DMS 273 treated with DMSO at 0.1 percent for 48 hours (cell line): ENCODE data around the gene RASGRP4.
"Not testable (repeated sequence)": the region's sequence is repeated elsewhere in the genome, so short reads cannot be mapped to it uniquely, and the experiment has no call there.

Experiments used
- DNase-seq: peaks from one replicate; lab custom pipeline; 2025; lab: John Stamatoyannopoulos, UW

The RASGRP4 gene

DNA sequence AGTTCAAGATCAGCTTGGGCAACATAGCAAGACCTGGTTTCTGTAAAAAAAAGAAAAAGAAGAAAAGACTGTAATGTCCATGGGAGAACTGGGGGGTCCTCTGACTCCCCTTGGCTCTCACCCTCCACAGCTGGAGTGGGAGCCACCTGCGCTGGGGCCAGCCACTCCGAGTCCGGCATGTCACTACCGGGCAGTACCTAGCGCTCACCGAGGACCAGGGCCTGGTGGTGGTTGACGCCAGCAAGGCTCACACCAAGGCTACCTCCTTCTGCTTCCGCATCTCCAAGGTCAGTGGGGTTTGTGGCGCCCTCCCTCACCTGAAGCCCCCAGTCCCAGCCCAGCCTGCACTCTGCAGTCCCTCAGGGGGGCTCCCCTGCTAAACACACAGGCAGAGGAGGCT, 22.2 kb upstream of the RASGRP4 start:
- no peak for DNase-seq

DNA sequence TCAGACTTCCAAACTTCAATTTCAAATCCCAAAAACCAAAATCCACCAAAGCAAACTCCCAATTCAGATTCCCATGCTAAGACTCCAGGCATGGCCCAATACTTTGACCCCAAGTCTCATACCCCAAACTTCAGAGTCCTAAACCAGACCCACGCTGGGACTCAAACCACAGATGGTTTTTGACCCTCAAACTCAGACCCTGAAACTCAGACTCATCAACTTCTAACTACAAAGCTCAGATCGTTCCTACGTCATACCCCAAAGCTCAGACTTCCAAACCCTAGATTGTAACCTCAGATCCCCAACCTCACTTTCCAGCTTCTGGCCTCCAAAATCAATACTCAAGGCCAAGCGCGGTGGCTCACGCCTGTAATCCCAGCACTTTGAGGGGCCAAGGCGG, 19.3 kb upstream of the RASGRP4 start:
- DNase-seq = no peak

DNA sequence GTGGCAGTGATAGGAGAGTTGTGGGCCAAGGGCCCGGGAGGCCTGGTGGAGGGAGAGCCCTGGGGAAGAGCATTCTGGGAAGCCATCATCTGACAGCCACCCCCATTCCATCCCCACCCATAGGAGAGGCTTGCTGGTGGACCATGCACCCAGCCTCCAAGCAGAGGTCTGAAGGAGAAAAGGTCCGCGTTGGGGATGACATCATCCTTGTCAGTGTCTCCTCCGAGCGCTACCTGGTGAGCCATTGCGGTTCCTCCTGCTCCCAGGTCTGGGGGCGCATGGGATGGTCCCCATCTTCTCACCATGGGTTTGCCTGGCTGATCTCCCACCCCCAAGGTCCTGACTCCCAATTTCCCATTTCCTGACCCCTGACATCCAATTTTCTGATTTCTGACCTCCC, 18.0 kb upstream of the RASGRP4 start:
- no peak for DNase-seq

DNA sequence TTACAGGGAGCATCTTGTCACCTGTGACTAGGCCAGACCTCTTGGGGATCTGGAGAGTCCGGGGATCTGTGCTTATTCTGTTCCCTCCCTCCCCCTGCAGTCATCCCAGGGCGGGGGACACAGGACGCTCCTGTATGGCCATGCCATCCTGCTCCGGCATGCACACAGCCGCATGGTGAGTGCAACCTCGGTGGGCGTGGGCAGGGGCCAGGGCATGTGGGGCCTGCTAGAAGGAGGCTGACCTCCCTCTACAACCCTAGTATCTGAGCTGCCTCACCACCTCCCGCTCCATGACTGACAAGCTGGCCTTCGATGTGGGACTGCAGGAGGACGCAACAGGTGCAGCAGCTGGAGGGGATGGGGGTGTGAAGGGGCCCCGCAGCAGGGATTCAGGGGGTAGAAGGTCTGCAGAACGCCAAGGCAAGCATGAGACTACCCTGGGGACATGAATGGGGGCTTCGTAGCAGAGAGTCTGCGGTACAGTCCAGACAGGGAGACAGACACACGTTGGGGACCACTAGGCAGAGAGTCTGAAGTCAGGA, 17.5 kb upstream of the RASGRP4 start:
- no peak for DNase-seq

DNA sequence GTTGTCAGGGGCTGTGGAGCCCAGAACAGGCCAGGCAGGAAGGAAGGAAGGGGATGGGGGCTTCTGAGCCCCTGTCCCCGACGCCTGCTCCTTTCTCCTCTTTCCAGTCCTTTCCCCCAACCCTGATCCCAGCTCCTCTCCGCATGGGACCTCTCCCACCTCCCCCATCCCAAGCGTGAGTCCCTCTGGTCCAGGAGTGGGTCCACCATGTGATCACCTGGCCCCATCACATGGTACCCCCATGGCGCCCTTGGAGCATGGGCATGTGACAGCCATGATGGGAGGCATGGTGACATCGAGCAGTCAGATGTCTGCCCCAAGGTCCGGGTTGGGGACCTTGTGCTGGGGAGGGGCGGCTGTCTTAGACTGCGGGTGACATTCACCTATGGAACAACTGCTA, 16.7 kb upstream of the RASGRP4 start:
- DNase-seq = no peak

DNA sequence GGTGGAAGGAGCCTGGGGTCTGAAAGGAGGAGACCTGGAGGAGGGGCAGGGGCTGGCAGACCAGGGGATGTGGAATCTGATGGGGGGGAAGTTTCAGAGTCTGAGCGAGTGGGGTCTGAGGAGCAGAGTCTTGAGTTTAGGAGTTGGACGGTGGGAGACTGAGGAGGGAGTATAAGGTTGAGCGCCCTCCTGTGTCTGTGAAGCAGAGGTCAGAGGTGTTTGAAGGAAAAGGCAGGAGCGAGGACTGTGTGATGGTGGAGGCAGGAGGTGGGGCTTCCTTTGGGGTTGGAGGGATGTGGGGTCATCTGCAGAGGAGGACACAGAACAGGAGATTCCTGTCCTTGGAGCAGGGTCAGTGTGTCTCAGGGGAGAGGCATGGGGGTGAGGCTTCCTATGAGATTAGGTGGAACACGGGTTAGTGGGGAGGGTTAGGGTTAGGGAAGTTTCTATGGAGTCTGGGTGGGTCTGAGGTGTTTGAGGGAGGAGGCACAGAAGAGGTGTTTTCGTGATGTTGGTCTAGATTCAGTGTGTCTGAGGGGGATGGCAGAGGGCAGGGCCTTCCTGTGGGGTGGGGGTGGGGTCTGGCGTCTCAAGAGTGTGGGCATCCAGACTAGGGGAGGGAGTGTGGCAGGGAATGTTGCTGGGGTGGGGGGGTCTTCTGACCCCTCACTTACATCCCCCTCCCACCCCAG, 15.8 kb upstream of the RASGRP4 start:
- DNase-seq = no peak

DNA sequence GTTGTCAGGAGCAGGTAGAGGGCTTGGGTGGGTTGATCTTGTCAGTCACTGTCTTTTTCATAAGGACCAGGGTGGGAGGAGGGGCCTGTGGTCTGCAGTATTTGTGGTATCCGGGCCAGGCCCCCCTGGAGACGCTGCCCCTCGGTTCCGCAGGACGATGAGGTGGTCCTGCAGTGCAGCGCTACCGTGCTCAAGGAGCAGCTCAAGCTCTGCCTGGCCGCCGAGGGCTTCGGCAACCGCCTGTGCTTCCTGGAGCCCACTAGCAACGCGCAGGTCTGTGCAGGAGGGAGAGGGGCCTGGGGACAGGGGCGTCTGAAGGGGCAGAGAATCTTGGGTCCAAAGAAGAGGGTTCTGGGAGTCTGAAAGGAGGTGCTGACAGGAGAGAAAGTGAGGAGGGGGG, 14.6 kb upstream of the RASGRP4 start:
- no peak for DNase-seq

DNA sequence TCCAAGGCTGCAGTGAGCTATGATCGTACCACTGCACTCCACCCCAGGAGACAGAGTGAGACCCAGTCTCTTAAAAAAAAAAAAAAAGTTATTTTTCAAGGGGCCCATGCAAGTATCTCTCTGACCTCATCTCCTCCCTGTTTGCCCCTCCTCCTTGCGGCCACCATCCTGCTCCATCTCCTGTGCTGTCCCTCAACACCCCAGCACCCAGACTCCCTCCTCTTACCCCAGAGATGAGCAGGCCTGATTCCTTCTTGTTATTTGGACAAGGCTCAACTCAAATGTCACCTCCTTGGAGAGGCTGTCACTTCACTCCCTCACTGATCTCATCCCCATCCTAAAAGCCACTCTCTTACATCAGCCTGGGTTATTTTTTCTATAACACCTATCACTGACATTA, 11.9 kb upstream of the RASGRP4 start:
- DNase-seq = no peak

DNA sequence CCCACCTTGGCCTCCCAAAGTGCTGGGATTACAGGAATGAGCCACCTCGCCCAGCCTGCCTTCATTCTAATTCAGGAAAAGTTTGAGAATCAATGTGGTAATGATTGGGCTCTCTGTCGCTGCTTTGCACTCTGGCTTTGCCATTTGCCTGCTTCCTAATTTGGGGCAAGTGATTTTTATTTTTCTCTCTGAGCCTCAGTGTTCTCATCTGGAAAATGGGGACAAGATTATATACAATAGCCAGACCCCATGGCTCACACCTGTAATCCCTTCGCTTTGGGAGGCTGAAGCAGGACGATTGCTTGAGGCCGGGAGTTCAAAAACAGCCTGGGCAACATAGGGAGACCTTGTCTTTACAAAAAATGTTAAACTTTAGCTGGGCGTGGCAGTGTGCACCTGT, 11.3 kb upstream of the RASGRP4 start:
- DNase-seq = no peak

DNA sequence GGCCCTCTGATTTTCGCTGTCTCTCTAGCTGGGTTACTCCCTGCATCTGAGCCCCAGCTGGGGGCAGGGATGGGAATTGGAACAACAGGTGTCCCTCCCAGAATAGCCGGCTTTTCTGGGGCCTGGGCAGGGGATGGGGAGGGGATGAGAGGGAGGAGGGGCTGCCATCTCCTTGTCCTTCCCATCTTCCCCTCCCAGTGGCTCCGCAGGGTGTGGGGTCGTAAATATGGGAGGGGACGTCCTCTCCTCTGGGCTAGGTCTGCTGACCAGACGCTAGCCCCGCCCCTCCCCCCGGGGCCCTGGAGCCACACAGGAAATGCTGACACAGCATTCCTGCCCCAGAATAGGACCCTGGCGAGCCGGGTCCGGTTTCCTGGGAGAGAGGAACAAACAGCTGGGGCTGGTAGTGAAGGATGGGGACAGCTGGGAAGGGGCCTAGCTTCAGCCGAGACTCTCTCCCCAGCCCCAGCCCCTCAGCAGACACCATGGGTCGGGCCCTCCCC, 8.6 kb upstream of the RASGRP4 start:
- no peak for DNase-seq

DNA sequence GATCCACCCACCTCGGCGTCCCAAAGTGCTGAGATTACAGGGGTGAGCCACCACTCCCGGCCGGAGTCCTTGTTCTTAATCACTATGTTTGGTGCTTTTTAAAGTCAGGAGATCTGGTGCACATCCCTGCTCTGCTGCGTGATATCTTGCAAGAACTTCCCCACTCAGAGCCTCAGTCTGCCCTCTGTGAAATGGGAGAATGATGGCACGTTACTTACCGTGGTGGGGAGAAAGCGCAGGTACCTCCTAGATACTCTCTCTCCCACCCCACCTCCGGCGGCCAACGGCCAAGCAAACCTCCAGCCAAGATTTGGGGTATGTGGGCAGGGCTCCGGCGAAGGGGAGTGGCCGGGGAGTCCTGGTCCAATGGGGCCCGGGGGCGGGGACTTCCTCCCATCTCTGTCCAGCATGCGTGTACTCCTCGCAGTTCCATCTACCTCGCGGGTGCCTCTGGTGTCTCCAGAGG, 7.3 kb upstream of the RASGRP4 start, which contains the start of gene RYR1:
TSS of gene RYR1 (plus strand) at position 424 of the 466 bp plus-strand sequence. CDS start 139 bp downstream, outside the sequence.
- DNase-seq = no peak

DNA sequence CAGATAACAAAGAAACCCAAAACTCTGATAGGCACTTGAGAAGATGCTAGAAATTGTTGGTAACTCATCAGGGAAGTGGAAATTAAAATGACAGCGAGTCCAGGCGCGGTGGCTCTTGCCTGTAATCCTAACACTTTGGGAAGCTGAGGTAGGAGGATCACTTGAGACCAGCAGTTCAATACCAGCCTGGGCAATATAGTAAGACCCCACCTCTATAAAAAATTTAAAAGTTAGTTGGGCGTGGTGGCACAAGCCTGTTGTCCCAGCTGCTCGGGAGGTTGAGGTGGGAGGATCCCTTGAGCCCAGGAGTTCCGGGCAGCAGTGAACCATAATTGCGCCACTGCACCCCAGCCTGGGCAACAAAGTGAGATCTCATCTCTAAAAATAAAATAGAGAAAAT, 4.9 kb upstream of the RASGRP4 start:
- DNase-seq = no peak

DNA sequence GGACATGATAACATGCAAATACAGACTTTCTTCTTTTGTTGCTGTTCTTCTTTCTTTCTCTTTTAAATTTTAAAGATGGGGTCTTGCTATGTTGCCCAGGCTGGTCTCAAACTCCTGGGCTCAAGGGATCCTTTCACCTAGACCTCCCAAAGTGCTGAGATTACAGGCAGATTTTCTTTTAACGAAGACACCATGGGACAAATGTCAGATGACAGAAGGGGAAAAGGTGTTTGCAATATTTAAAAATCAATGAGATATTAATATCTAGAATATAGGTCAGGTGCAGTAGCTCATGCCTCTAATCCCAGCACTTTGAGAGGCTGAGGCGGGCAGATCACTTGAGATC, 3.8 kb upstream of the RASGRP4 start:
- DNase-seq = no peak

DNA sequence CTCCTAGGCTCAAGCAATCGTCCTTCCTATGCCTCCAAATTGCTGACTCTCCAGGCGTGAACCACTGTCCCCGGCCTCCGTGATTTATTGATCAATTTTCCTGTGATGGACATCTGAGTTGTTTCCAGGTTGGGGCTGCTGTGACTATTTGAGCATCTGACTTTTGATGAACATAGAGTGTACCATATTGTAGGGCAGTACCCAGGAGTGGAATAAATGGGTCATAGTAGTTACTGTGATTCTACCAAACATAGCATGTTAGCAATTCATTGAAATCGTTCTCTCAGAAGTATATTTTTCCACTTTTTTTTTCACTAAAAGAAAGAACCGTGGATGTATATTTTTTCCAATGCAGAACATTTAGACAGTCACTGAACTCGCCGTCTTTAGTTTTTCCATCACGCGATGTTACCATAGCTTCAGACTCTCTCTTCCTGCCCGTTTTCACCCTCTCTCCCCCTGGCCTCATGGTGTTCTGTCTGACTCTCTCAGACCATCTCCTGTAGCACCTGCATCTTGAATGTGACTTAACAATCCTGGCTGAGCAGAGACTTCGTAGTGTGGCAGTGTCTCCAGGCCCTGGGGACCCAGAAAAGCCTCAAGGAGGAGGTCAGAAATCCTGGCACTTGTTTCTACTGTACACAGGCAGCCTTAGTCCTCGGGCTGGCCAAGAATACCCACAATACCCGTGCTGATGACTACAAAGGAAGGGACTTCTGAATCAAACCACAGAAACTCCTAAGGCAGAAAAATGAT, 3.2 kb upstream of the RASGRP4 start:
- no peak for DNase-seq

DNA sequence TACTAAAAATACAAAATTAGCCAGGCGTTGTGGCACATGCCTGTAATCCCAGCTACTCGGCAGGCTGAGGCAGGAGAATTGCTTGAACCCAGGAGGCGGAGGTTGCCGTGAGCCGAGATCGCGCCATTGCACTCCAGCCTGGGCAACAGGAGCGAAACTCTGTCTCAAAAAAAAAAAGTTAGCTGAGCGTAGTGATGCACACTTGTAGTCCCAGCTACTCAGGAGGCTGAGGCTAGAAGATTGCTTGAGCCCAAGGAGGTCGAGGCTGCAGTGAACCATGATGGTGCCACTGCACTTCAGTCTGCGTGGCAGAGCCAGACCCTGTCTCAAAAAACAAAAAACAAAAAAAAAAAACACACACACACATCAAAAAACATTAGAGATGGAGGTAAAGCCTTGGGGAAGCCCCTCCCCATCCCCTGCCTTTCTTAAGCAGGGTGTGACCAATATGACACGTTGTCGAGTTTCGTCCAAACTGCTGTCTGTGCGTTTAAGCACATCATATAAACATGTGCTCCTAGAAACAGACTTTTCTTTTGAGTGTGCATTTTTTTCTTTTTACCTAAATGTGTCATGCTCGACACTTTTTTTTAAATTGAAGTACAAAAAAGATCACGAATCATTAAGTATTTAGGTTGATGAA, 1.1 kb upstream of the RASGRP4 start:
- DNase-seq = not testable (repeated sequence)

DNA sequence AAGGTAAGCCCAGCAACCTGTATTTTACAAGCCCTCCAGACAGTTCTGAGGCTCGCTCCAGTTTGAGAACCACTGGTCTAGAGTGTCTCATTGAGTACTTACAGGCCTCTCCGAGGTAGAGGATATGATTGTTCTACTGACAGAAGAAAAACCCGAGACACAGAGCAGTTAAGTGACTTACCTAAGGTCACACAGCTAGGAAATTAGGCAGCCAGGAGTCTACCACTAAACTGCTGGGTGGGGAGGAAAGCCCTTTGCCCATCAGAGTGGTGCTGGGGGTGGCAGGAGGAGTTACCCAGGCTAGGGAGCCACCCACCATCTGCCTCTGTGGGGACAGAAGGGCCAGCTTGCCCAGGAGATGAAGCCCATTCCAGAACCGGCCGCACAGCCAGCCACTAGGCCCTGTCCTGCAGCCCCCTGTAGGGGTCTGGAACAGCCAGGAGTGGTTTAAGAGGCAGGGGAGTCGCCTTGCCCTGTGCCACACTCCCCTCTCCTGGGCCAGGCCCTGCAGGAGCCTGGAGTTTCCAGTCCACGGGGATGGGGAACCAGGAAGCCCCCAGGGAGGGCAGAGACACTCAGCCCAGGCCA, 703 bp downstream of the RASGRP4 start:
- DNase-seq = no peak

DNA sequence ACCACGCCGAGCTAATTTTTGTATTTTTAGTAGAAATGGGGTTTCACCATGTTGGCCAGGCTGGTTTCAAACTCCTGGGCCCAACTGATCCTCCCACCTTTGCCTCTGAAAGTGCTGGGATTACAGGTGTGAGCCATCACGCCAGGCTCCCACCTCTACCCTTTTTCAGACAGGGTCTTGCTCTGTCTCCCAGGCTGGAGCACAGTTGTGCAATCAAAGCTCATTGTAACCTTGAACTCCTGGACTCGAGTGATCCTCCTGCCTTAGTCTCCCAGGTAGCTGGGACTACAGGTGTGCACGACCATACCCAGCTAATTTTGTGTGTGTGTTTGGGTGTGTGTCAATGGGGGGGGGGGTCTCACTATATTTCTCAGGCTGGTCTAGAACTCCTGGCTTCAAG, 1.7 kb downstream of the RASGRP4 start:
- no peak for DNase-seq

DNA sequence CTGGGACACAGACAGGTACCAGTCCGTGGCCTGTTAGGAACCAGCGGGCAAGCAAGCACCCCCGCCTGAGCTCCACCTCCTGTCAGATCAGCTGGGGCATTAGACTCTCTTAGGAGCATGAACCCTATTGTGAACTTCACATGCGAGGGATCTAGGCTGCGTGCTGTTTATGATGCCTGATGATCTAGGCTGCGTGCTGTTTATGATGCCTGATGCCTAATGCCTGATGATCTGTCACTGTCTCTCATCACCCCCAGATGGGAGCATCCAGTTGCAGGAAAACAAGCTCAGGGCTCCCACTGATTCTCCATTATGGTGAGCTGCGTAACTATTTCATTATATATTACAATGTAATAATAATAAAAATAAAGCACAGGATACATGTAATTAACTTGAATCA, 3.6 kb downstream of the RASGRP4 start:
- no peak for DNase-seq

DNA sequence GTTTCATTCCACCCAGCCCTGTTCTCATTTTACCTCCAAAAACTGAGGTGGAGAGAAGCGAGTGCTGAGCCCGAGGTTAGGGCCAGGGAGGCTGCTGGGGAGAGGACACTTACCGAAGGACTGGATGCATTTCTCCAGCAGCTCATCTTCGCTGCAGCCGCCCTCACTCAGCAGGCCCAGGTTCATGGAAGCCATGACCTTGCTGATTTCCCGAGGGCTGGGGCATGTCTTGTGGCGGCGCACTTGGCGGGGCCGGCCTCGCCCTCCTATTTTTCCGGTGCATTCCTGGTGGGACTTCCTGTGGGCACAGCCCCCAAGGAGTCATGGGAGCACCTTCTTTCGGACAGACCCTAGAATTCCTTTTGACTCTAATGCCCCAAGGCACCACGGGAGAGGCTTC, 4.2 kb downstream of the RASGRP4 start:
- DNase-seq = no peak

DNA sequence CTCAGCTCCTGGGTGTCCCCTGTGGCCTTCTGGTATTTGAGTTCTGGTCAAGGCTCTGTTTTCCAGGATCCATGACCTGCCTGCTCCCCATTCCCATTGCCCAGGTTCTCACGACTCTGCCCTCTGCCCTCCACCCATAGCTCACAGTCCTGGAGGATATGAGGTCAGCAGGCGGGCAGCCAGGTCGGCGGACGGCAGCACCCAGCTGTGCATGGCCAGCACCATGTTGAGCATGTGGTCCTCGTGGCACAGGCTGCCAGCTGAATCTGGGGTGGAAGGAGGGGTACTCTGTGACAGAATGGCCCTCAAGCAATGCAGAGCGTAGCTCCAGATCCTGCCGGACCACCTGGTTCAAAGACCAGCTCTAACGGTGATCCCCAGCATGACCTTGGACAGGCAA, 5.1 kb downstream of the RASGRP4 start:
- no peak for DNase-seq

DNA sequence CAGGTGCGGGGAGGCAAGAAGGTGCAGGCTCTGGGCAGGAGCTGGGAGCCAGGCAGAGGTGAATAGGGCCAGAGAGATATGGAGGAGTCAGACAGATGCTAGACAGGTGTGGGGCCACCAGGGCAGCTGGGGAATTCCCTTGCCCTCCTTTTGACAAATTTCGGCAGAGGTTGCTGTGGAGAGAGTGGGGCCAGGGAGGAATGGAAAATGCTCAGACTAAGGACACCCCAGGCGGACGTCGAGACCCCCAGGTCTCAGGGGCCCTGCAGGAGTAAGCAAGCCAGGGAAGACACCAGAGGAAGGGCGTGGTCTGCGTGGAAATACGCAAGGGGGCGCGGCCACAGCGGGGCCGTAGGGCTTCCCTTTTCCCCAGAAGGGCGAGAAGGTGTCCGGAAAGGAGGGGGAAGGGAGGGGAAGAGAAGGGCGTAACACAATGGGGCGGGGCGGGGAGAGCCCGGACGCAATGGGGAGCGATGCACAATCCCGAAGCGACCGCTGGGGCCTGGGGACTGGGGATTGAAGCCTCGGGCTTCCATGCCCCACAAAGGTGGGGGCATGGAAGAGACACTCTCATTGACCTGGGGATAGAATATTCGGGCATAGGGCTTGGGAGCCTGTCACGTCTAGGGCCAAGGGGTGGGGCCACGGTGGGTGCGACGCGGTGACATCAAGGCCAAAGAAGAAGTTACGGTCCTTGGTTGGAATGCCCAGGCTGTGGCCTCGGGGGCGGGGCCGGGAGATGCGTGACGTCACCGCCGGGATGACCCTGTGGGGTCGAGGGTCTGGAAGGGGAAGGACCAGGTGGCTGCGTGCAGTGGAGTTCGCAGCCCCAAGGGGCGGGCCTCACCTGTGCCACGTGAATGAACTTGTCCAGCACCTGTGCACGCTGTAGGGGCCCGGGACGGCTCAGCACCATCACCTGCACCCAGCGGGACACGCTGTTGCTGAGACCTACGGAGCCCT, 8.2 kb downstream of the RASGRP4 start:
- peak; percentile 16 for DNase-seq
